Upper lobe of left lung (tissue), 4 donors: ENCODE results near the gene BBS9.
"Not testable (repeated sequence)": the region's sequence is repeated elsewhere in the genome, so short reads cannot be mapped to it uniquely, and the experiment has no call there.

ENCODE experiments used
- CTCF ChIP-seq, 6 experiments: fragments of 450-650 bp in 4 of 6; fragments of 200-600 bp in 2 of 6; sonication (generic) in 2 of 6; IDR thresholded peaks; one replicate each; pipeline ENCODE4 v1.5.1; 2016 to 2019; ENCODE audit warnings: antibody characterized with exemption in 6 of 6
- EP300 ChIP-seq, 4 donors: sonication (generic); formaldehyde crosslinking; IDR thresholded peaks; one replicate each; pipeline ENCODE4 v1.5.1; 2017; ENCODE audit warnings: antibody characterized with exemption in 4 of 4, control low read depth in 2 of 4
- POLR2A ChIP-seq, 4 donors: fragments of 450-650 bp; IDR thresholded peaks; one replicate each; pipeline ENCODE4 v1.5.1; 2016 to 2017; ENCODE audit warnings: antibody characterized with exemption in 4 of 4, mild to moderate bottlenecking in 2 of 4

- TF ChIP-seq POLR2A, CTCF, EP300 (IDR thresholded peaks at IDR 0.05): not testable (repeated sequence)
These were observed 355.1 kb downstream of the BBS9 start for GRCh38 chr7:33484476-33484875.
